ENCODE measurements around the gene BACE2. TPM values are rescaled to one million over a fixed set of nuclear protein-coding genes. Genes with fewer than 3 reads are reported as not detected.

The BACE2 gene
- total RNA-seq, 1 donor from 2014 or later = 16.8 TPM

GRCh38 chr21:41227357-41228005 is 59.5 kb downstream of the BACE2 start:
- H3K36me3 Mint-ChIP-seq (ENCODE audit: low read depth, unreplicated experiment) = peaks cover 4% of the 10 kb centered on the region
- DNase-seq (ENCODE audit: low read depth) (no peak), FAIRE-seq (no peak)
- Histone ChIP-seq H3K27ac (ENCODE audit: low read depth, low read length) (no peak overlapping the region), H3K9ac (ENCODE audit: low read length) (no peak overlapping the region), H4K20me1 (ENCODE audit: insufficient read depth, low read length) (peaks cover 13% of the 10 kb centered on the region), H3K4me1 (ENCODE audit: insufficient read depth, low read length) (no peaks in the 10 kb centered on the region), H3K79me2 (ENCODE audit: insufficient read depth, low read length) (peaks cover 8% of the 10 kb centered on the region), H3K9me3 (ENCODE audit: insufficient read depth, low read depth, low read length) (no peaks in the 10 kb centered on the region), H3K4me3 (ENCODE audit: insufficient read depth, low read depth, low read length) (no peak overlapping the region), H2AFZ (ENCODE audit: low read depth, low read length) (no peak overlapping the region), H3K4me2 (ENCODE audit: low read length) (no peak overlapping the region), H3K36me3 (ENCODE audit: insufficient read depth, low read length) (peaks cover 4% of the 10 kb centered on the region), H3K27me3 (ENCODE audit: insufficient read depth, low read length) (no peaks in the 10 kb centered on the region)
- peaks cover 7% of the 10 kb centered on the region for H3K9me3 Mint-ChIP-seq (ENCODE audit: unreplicated experiment)
- H3K27me3 Mint-ChIP-seq (ENCODE audit: low read depth, unreplicated experiment) = peaks cover 2% of the 10 kb centered on the region
- no peak overlapping the region for H3K4me3 Mint-ChIP-seq (ENCODE audit: unreplicated experiment)
- TF ChIP-seq CTCF (IDR thresholded peaks at IDR 0.05; ENCODE audit: insufficient read depth, low read depth, low read length) (no peak), EZH2 (IDR thresholded peaks at IDR 0.05; ENCODE audit: insufficient read depth, low read length) (no peak)
- H3K27ac Mint-ChIP-seq (ENCODE audit: unreplicated experiment) = no peak overlapping the region
- H3K4me1 Mint-ChIP-seq (ENCODE audit: low read depth, unreplicated experiment) = no peaks in the 10 kb centered on the region

GRCh38 chr21:41228006-41228370 is 60.0 kb downstream of the BACE2 start:
- peaks cover 5% of the 10 kb centered on the region for H3K36me3 Mint-ChIP-seq (ENCODE audit: low read depth, unreplicated experiment)
- H3K27me3 Mint-ChIP-seq (ENCODE audit: low read depth, unreplicated experiment) = peaks cover 2% of the 10 kb centered on the region
- no peak overlapping the region for H3K4me3 ChIP-seq (ENCODE audit: insufficient read depth, low read depth, low read length)
- DNase-seq (ENCODE audit: low read depth) (no peak), FAIRE-seq (no peak)
- H3K9ac ChIP-seq (ENCODE audit: low read length) = no peak overlapping the region
- H3K79me2 ChIP-seq (ENCODE audit: insufficient read depth, low read length) = peaks cover 3% of the 10 kb centered on the region
- no peak overlapping the region for H2AFZ ChIP-seq (ENCODE audit: low read depth, low read length)
- no peak overlapping the region for H3K4me3 Mint-ChIP-seq (ENCODE audit: unreplicated experiment)
- H3K27ac Mint-ChIP-seq (ENCODE audit: unreplicated experiment) = no peak overlapping the region
- no peak overlapping the region for H3K27ac ChIP-seq (ENCODE audit: low read depth, low read length)
- no peaks in the 10 kb centered on the region for H3K4me1 ChIP-seq (ENCODE audit: insufficient read depth, low read length)
- H3K27me3 ChIP-seq (ENCODE audit: insufficient read depth, low read length) = no peaks in the 10 kb centered on the region
- peaks cover 9% of the 10 kb centered on the region for H3K9me3 Mint-ChIP-seq (ENCODE audit: unreplicated experiment)
- H3K36me3 ChIP-seq (ENCODE audit: insufficient read depth, low read length) = peaks cover 4% of the 10 kb centered on the region
- TF ChIP-seq EZH2 (IDR thresholded peaks at IDR 0.05; ENCODE audit: insufficient read depth, low read length) = no peak
- no peak for TF ChIP-seq CTCF (IDR thresholded peaks at IDR 0.05; ENCODE audit: insufficient read depth, low read depth, low read length)
- no peak overlapping the region for H3K4me2 ChIP-seq (ENCODE audit: low read length)
- no peaks in the 10 kb centered on the region for H3K4me1 Mint-ChIP-seq (ENCODE audit: low read depth, unreplicated experiment)
- H3K9me3 ChIP-seq (ENCODE audit: insufficient read depth, low read depth, low read length) = no peaks in the 10 kb centered on the region
- peaks cover 13% of the 10 kb centered on the region for H4K20me1 ChIP-seq (ENCODE audit: insufficient read depth, low read length)

- FAIRE-seq = no peak
- no peaks in the 10 kb centered on the region for H3K79me2 ChIP-seq (ENCODE audit: insufficient read depth, low read length)
- Mint-ChIP-seq H3K9me3 (ENCODE audit: unreplicated experiment) (peaks cover 7% of the 10 kb centered on the region), H3K36me3 (ENCODE audit: low read depth, unreplicated experiment) (peaks cover 5% of the 10 kb centered on the region), H3K4me1 (ENCODE audit: low read depth, unreplicated experiment) (no peaks in the 10 kb centered on the region), H3K4me3 (ENCODE audit: unreplicated experiment) (no peak overlapping the region), H3K27me3 (ENCODE audit: low read depth, unreplicated experiment) (peaks cover 2% of the 10 kb centered on the region), H3K27ac (ENCODE audit: unreplicated experiment) (no peak overlapping the region)
- TF ChIP-seq EZH2 (IDR thresholded peaks at IDR 0.05; ENCODE audit: insufficient read depth, low read length) (no peak), CTCF (IDR thresholded peaks at IDR 0.05; ENCODE audit: insufficient read depth, low read depth, low read length) (no peak)
- no peaks in the 10 kb centered on the region for H3K27me3 ChIP-seq (ENCODE audit: insufficient read depth, low read length)
- no peaks in the 10 kb centered on the region for H3K4me1 ChIP-seq (ENCODE audit: insufficient read depth, low read length)
- no peak overlapping the region for H3K9ac ChIP-seq (ENCODE audit: low read length)
- peaks cover 10% of the 10 kb centered on the region for H4K20me1 ChIP-seq (ENCODE audit: insufficient read depth, low read length)
- DNase-seq (ENCODE audit: low read depth) = no peak
- H2AFZ ChIP-seq (ENCODE audit: low read depth, low read length) = no peak overlapping the region
- no peak overlapping the region for H3K4me3 ChIP-seq (ENCODE audit: insufficient read depth, low read depth, low read length)
- H3K9me3 ChIP-seq (ENCODE audit: insufficient read depth, low read depth, low read length) = no peaks in the 10 kb centered on the region
- no peak overlapping the region for H3K27ac ChIP-seq (ENCODE audit: low read depth, low read length)
- peaks cover 4% of the 10 kb centered on the region for H3K36me3 ChIP-seq (ENCODE audit: insufficient read depth, low read length)
- no peak overlapping the region for H3K4me2 ChIP-seq (ENCODE audit: low read length)
These were observed 60.5 kb downstream of the BACE2 start for GRCh38 chr21:41228492-41228891.
